Measurements from ENCODE around the gene CERS6.

Gene CERS6

DNA sequence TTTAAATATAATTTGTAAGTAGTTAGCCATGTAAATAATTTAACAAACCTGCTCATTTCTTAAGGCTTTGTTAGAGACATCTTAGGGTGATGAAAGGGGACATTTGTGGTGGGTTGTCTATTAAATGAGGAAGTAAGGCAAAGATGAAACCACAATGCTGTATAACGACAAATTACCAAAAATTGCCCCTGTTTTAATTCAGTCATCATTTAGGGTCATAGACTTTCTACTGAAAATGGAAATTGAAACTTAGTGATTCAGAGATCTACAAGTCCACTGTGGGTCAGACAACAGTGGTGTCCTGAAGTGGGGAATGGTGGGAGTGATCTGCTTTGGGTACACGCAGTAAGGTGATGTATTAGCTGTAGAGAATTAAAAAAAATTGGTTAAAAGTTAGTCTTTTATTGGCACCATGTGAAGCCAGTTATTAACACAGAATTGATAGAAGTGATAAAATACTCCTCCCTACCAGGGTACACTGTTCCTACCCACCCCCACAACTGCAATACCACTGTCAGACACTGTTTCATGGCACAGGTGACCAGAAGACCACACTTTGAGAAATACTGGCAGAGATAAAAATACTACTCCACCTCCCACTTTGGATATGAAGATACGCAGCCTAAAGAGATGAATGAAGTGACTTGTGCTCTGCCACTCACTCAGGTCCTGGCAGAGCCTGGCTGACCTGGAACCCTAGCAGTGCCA is 13.4 kb downstream of the CERS6 start:
- ChIA-PET POLR2A (no interaction called here), CTCF (no interaction called here)
- TF ChIP-seq, protein P1, sequence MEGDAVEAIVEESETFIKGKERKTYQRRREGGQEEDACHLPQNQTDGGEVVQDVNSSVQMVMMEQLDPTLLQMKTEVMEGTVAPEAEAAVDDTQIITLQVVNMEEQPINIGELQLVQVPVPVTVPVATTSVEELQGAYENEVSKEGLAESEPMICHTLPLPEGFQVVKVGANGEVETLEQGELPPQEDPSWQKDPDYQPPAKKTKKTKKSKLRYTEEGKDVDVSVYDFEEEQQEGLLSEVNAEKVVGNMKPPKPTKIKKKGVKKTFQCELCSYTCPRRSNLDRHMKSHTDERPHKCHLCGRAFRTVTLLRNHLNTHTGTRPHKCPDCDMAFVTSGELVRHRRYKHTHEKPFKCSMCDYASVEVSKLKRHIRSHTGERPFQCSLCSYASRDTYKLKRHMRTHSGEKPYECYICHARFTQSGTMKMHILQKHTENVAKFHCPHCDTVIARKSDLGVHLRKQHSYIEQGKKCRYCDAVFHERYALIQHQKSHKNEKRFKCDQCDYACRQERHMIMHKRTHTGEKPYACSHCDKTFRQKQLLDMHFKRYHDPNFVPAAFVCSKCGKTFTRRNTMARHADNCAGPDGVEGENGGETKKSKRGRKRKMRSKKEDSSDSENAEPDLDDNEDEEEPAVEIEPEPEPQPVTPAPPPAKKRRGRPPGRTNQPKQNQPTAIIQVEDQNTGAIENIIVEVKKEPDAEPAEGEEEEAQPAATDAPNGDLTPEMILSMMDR (IDR thresholded peaks at IDR 0.05; ENCODE audit: insufficient read depth, low read length, missing control alignments) = no peak

DNA sequence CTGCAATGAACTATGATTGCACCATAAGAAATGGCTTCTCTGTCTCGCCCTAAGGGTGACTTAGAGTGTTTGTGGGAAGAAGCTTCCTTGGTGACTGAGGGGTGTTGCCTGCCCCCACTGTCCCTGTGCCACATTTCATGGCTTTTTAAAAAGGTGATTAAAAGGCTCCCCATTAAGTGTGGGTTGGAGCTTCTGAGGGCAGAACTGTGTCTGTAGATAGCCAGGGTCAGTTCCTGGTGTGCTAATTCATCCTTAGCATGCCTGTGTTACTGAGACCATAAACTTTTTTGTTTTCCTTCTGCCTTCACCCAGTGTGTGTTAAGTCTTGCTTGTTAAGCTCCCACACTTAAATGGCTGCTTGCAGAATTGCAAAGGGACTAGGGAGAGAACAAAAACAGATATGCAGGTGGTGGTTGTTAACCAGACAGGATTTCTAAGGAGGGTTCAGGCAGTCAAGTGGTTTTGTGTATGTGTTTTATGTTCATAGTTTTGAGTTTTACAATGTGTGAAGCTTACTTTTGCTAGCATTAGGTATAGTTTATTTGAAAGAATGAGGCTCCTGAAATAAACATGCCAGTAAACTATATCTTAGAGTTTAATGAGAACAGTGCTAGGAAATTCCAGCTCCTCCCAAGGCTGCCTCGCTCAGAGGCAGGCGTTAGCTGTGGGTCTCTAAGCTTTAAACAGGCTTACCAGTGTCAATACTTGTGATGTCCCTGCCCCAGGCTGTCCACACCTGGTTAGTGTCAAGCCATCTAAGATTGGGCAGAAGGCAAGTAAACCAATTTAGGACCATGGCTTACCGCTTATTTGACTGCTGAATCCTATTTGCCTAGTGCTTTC is 14.5 kb downstream of the CERS6 start:
- ChIA-PET POLR2A (interaction anchor here (0.5 kb wide), 1 partner anchor 11 kb away, joined by 3 read pairs; no protein-coding TSS in a partner anchor), CTCF (interaction anchor here (0.7 to 1.5 kb wide), 3 partner anchors 10 to 169 kb away, joined by 3 to 5 read pairs (median 4); no protein-coding TSS in a partner anchor)
- DNase-seq (ENCODE audit: low read depth, low spot score) = no peak
- TF ChIP-seq, protein P1 (IDR thresholded peaks at IDR 0.05; ENCODE audit: insufficient read depth, low read length, missing control alignments) = no peak
- no peak overlapping the region for H3K4me3 ChIP-seq (ENCODE audit: low read depth, low read length)

More for the DNA sequence above, 13.4 kb downstream of the CERS6 start:
- DNase-seq (ENCODE audit: low read depth, low spot score) = no peak
- no peak overlapping the region for H3K4me3 ChIP-seq (ENCODE audit: low read depth, low read length)

DNA sequence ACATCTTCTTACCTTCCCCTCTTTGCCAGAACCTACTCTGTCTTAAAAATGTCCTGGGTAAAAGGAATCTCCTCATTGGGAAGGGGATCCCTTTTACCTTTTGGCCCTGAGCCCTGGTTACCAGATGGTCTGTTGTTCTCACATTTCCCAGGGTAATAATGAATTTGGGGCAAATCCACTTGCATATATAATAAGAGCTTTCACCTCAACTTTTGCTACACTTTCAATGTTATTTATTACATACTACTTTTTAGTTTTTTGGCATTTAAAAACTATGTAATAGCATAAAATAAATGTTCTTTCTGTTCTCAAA is 15.0 kb downstream of the CERS6 start:
- ChIA-PET CTCF (interaction anchor here (1.4 to 1.6 kb wide), 3 partner anchors 10 to 124 kb away, joined by 4 to 5 read pairs (median 4); no protein-coding TSS in a partner anchor), POLR2A (no interaction called here)
- TF ChIP-seq, protein P1 (IDR thresholded peaks at IDR 0.05; ENCODE audit: insufficient read depth, low read length, missing control alignments) = no peak
- no peak for DNase-seq (ENCODE audit: low read depth, low spot score)
- no peak overlapping the region for H3K4me3 ChIP-seq (ENCODE audit: low read depth, low read length)

DNA sequence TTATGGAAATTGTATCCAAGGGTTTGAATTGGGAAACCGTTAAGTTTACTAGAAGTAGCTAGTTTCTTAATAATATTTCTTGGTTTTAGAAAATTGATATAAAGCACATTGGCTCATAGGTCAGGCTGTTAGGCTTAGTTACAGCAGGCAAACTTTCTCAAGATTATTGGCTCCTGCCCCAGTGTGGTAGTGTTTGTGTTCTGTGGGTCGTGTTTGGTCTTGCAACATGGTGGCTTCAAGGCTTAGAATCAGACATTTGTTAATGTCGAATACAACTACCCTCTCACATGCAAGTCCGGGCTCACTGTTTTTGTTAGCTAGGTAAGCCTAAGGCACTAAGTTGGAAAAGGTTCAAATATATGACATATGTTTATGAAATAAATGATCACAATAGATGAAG is 19.6 kb downstream of the CERS6 start:
- ChIA-PET POLR2A (no interaction called here), CTCF (no interaction called here)
- no peak for DNase-seq (ENCODE audit: low read depth, low spot score)
- TF ChIP-seq, protein P1 (IDR thresholded peaks at IDR 0.05; ENCODE audit: insufficient read depth, low read length, missing control alignments) = no peak
- no peak overlapping the region for H3K4me3 ChIP-seq (ENCODE audit: low read depth, low read length)

DNA sequence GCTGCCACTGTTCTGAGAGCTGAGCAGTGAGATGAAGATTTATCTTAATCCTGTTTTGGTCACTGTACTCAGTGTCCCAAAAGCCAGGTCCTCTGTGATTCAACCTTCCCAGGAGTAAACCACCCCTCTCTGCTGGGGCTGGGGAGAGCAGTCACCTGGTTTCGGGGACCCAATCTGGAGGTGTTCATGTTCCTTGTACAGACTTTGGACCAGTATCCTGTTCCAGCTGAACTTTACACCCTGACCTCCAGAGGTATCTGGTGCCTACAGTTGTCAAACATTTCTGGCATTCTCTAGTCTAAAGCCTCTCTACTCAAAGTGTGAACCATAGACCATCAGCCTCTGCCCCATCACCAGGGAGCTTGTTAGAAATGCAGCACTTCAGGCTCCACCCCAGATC is 22.1 kb downstream of the CERS6 start:
- POLR2A ChIA-PET = no interaction called here
- TF ChIP-seq, protein P1 (IDR thresholded peaks at IDR 0.05; ENCODE audit: insufficient read depth, low read length, missing control alignments) = no peak
- H3K4me3 ChIP-seq (ENCODE audit: low read depth, low read length) = no peak overlapping the region
- DNase-seq (ENCODE audit: low read depth, low spot score) = no peak
- CTCF ChIA-PET = no interaction called here

DNA sequence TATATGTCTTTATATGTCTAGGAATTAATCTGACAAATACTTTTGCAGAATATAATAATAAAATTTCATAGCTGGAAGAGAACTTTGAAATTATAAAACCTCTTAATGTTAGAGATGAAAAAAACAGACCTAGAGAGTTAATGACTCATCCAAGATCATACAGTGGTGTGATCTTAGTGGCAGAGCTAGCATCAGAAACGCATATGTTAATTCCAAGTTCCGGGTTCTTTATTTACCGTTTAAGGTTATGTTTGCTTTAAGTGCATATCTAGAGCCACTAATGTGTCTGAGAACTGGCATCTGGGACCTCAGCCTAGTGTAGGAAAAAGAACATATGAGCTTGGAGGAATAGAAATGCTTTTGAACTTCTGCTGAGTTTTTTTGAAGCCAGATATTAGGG is 24.3 kb downstream of the CERS6 start:
- no peak for DNase-seq (ENCODE audit: low read depth, low spot score)
- no peak overlapping the region for H3K4me3 ChIP-seq (ENCODE audit: low read depth, low read length)
- ChIA-PET CTCF (interaction anchor here (0.8 kb wide), 1 partner anchor 16 kb away, joined by 3 read pairs; no protein-coding TSS in a partner anchor), POLR2A (no interaction called here)
- TF ChIP-seq, protein P1 (IDR thresholded peaks at IDR 0.05; ENCODE audit: insufficient read depth, low read length, missing control alignments) = no peak
